OCI-LY1 (cell line): Measurements from ENCODE around the gene HECTD3.
"Not testable (repeated sequence)": the region's sequence is repeated elsewhere in the genome, so short reads cannot be mapped to it uniquely, and the experiment has no call there.

ENCODE experiments used
- H2AFZ ChIP-seq: fragments of 200-600 bp; sonication (generic), shearing (Covaris generic); 2 replicates; pipeline ENCODE4 v1.6.0; 2014; ENCODE audit warnings: antibody characterized with exemption, mild to moderate bottlenecking, low read length
- H3F3A ChIP-seq: fragments of 200-600 bp; sonication (generic), shearing (Covaris generic); 2 replicates; pipeline ENCODE4 v1.6.0; 2014; ENCODE audit warnings: mild to moderate bottlenecking, antibody characterized with exemption, low read length, moderate library complexity; ENCODE audit not compliant: insufficient read depth
- H3K27ac ChIP-seq: fragments of 200-600 bp; sonication (generic); 2 replicates; pipeline ENCODE4 v1.5.1; 2014; ENCODE audit warnings: low read length, mixed run types, mild to moderate bottlenecking, low read depth; ENCODE audit not compliant: poor library complexity, severe bottlenecking
- H3K27me3 ChIP-seq: fragments of 200-600 bp; sonication (generic); 2 replicates; pipeline ENCODE4 v1.6.0; 2014; ENCODE audit warnings: antibody characterized with exemption, mild to moderate bottlenecking, low read length, moderate library complexity; ENCODE audit not compliant: insufficient read depth
- H3K36me3 ChIP-seq: fragments of 200-600 bp; sonication (generic); 2 replicates; pipeline ENCODE4 v1.6.1; 2014; ENCODE audit warnings: mild to moderate bottlenecking, antibody characterized with exemption, low read length, moderate library complexity, mixed read lengths; ENCODE audit not compliant: insufficient read depth
- H3K4me1 ChIP-seq: fragments of 200-600 bp; sonication (generic); 2 replicates; pipeline ENCODE4 v1.5.1; 2014; ENCODE audit warnings: mild to moderate bottlenecking, low read length, moderate library complexity; ENCODE audit not compliant: insufficient read depth, severe bottlenecking
- H3K4me2 ChIP-seq: fragments of 200-600 bp; sonication (generic), shearing (Covaris generic); 2 replicates; pipeline ENCODE4 v1.6.1; 2014; ENCODE audit warnings: low read length
- H3K4me3 ChIP-seq: fragments of 200-600 bp; sonication (generic); 2 replicates; pipeline ENCODE4 v1.5.1; 2014; ENCODE audit warnings: low read length, low read depth, mild to moderate bottlenecking, mixed read lengths; ENCODE audit not compliant: poor library complexity, severe bottlenecking
- H3K79me2 ChIP-seq: fragments of 200-600 bp; shearing (Covaris generic); 2 replicates; pipeline ENCODE4 v1.6.1; 2016; ENCODE audit warnings: mixed run types, low read length, mixed read lengths; ENCODE audit not compliant: insufficient read depth
- H3K9ac ChIP-seq: fragments of 200-600 bp; sonication (generic), shearing (Covaris generic); 2 replicates; pipeline ENCODE4 v1.6.1; 2014; ENCODE audit warnings: mild to moderate bottlenecking, low read length, mixed read lengths
- H3K9me2 ChIP-seq: fragments of 200-600 bp; sonication (generic), shearing (Covaris generic); 2 replicates; pipeline ENCODE4 v1.6.1; 2014; ENCODE audit warnings: low read depth, mild to moderate bottlenecking, low read length, mixed read lengths
- H3K9me3 ChIP-seq: fragments of 200-600 bp; shearing (Covaris generic); 2 replicates; pipeline ENCODE4 v1.6.1; 2014; ENCODE audit warnings: low read length, mixed read lengths
- H4K20me1 ChIP-seq: fragments of 200-600 bp; sonication (generic), shearing (Covaris generic); 2 replicates; pipeline ENCODE4 v1.6.0; 2016; ENCODE audit warnings: mild to moderate bottlenecking, low read length; ENCODE audit not compliant: insufficient read depth
- CTCF ChIP-seq: fragments of 200-600 bp; sonication (generic), shearing (Covaris generic); IDR thresholded peaks from 2 replicates; pipeline ENCODE4 v1.5.1; 2017; ENCODE audit warnings: mild to moderate bottlenecking, antibody characterized with exemption, low read length, moderate library complexity, mixed read lengths
- EZH2 ChIP-seq: fragments of 200-600 bp; sonication (generic), shearing (Covaris generic); IDR thresholded peaks from 2 replicates; pipeline ENCODE4 v1.8.0; 2017; ENCODE audit warnings: borderline replicate concordance, mixed run types, mild to moderate bottlenecking, antibody characterized with exemption, low read length, moderate library complexity, mixed read lengths

Gene HECTD3

GRCh38 chr1:45004281-45004920, 6.7 kb downstream of the HECTD3 start:
- Histone ChIP-seq H3K36me3 (peaks cover 64% of the 10 kb centered on the region), H3F3A (no peaks in the 10 kb centered on the region), H2AFZ (no peak overlapping the region), H3K4me3 (no peak overlapping the region), H4K20me1 (no peaks in the 10 kb centered on the region), H3K27me3 (no peaks in the 10 kb centered on the region), H3K79me2 (no peaks in the 10 kb centered on the region), H3K9ac (no peak overlapping the region), H3K9me2 (no peaks in the 10 kb centered on the region), H3K27ac (no peak overlapping the region), H3K4me1 (no peaks in the 10 kb centered on the region), H3K4me2 (no peak overlapping the region), H3K9me3 (no peaks in the 10 kb centered on the region)
- TF ChIP-seq EZH2 (no peak), CTCF (no peak)

- no peaks in the 10 kb centered on the region for H3K4me1 ChIP-seq
- no peak overlapping the region for H3K27ac ChIP-seq
- H3K36me3 ChIP-seq = peaks cover 58% of the 10 kb centered on the region
- H2AFZ ChIP-seq = no peak overlapping the region
- no peak for TF ChIP-seq EZH2
- no peak for TF ChIP-seq CTCF
- no peaks in the 10 kb centered on the region for H3K27me3 ChIP-seq
- no peak overlapping the region for H3K4me2 ChIP-seq
- no peaks in the 10 kb centered on the region for H4K20me1 ChIP-seq
- H3F3A ChIP-seq = no peaks in the 10 kb centered on the region
- no peaks in the 10 kb centered on the region for H3K9me2 ChIP-seq
- H3K9ac ChIP-seq = no peak overlapping the region
- H3K79me2 ChIP-seq = no peaks in the 10 kb centered on the region
- no peaks in the 10 kb centered on the region for H3K9me3 ChIP-seq
- H3K4me3 ChIP-seq = no peak overlapping the region
Measured at GRCh38 chr1:45003741-45004140, 7.4 kb downstream of the HECTD3 start.

GRCh38 chr1:45002650-45003645, 8.2 kb downstream of the HECTD3 start:
- no peak overlapping the region for H3K4me2 ChIP-seq
- H4K20me1 ChIP-seq = no peaks in the 10 kb centered on the region
- peaks cover 50% of the 10 kb centered on the region for H3K36me3 ChIP-seq
- H3K27ac ChIP-seq = no peak overlapping the region
- no peaks in the 10 kb centered on the region for H3K9me2 ChIP-seq
- no peak overlapping the region for H3K9ac ChIP-seq
- H2AFZ ChIP-seq = no peak overlapping the region
- no peaks in the 10 kb centered on the region for H3K9me3 ChIP-seq
- no peaks in the 10 kb centered on the region for H3F3A ChIP-seq
- no peak overlapping the region for H3K4me3 ChIP-seq
- no peaks in the 10 kb centered on the region for H3K4me1 ChIP-seq
- no peaks in the 10 kb centered on the region for H3K27me3 ChIP-seq
- no peaks in the 10 kb centered on the region for H3K79me2 ChIP-seq
- no peak for TF ChIP-seq EZH2
- no peak for TF ChIP-seq CTCF

- not testable (repeated sequence) for H3K4me3 ChIP-seq, H4K20me1 ChIP-seq, H3K27ac ChIP-seq, H3F3A ChIP-seq, H3K79me2 ChIP-seq, H3K9me2 ChIP-seq, H3K4me2 ChIP-seq, H3K4me1 ChIP-seq, H3K9ac ChIP-seq, H3K9me3 ChIP-seq, H3K27me3 ChIP-seq, H2AFZ ChIP-seq
- H3K36me3 ChIP-seq = peaks cover 44% of the 10 kb centered on the region; the same call in 1 of the 2 replicates
Measured at GRCh38 chr1:45001576-45001975, 9.5 kb downstream of the HECTD3 start.
